ENCODE data around the gene OVAAL.
A peak's percentile ranks its signal among the peaks of the same experiment; 100 is the strongest.
"Not testable (repeated sequence)": the region's sequence is repeated elsewhere in the genome, so short reads cannot be mapped to it uniquely, and the experiment has no call there.

OVAAL gene

GRCh38 chr1:180551997-180552396 is 6.8 kb upstream of the OVAAL start:
- Mint-ChIP-seq H3K4me1 (no peaks in the 10 kb centered on the region), H3K4me3 (no peak overlapping the region), H3K9me3 (no peaks in the 10 kb centered on the region), H3K27ac (no peak overlapping the region), H3K27me3 (peaks cover 1% of the 10 kb centered on the region), H3K36me3 (ENCODE audit: low read depth) (no peaks in the 10 kb centered on the region)
- ATAC-seq (no peak), DNase-seq (no peak)

GRCh38 chr1:180553046-180553445 is 5.7 kb upstream of the OVAAL start:
- not testable (repeated sequence) for H3K27me3 Mint-ChIP-seq, ATAC-seq

DNA sequence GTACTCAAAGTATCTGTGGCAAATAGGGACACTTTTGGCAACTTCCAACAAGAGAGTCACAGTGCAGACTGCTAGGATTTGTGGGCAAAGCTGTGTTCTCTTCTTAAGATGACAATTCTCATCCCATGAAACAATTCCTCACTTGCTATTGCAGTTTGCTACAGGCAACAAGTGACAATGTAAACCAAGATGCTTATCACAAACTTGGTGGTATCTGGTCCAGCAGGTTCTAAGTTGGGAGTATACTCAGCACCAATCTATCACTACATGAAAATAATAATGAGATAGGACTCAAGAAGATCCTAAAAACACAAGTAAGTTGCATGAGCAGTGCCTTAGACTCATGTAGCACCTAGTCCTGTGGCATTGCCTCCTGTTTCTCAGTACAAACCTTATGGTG is 3.4 kb upstream of the OVAAL start:
- Mint-ChIP-seq H3K4me1 (no peaks in the 10 kb centered on the region), H3K27me3 (peaks cover 4% of the 10 kb centered on the region), H3K4me3 (no peak overlapping the region), H3K9me3 (peaks cover 5% of the 10 kb centered on the region), H3K27ac (no peak overlapping the region), H3K36me3 (ENCODE audit: low read depth) (no peaks in the 10 kb centered on the region)
- ATAC-seq (no peak), DNase-seq (no peak)

More at GRCh38 chr1:180553046-180553445, 5.7 kb upstream of the OVAAL start:
- H3K36me3 Mint-ChIP-seq (ENCODE audit: low read depth); DNase-seq; H3K27ac Mint-ChIP-seq; H3K4me1 Mint-ChIP-seq; H3K4me3 Mint-ChIP-seq; H3K9me3 Mint-ChIP-seq: not testable (repeated sequence)

DNA sequence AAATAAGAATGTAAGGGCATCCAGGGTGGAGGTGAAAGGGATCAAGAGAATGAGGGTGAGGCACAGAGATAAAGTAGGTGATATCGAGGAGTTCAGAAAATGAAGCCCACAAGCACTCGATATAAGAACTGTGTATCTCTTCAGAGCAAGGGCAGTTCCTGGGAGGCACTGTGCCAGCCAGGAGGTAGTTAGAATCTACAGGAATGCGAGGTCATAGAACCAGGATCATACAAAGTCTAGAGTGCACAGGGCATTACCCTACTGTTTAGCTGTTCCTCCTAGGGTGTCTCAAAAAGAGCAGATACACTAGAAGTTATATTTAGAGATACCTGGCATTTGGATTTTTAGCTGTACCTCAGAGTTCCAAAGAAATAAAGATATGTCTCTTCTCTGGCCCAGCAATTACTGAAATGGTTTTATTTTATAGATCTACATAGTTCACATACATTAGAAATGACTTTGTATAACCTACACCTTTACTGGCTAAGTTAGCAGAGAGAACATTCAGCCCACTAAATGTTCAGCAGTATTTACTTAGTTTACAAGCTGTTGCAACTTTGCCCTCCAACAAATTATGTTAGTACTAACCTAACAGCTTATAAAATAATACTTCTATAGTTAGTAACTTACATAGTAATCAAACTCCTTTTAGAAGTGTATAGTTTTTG is 1.6 kb downstream of the OVAAL start:
- Mint-ChIP-seq H3K36me3 (ENCODE audit: low read depth) (no peaks in the 10 kb centered on the region), H3K4me1 (no peaks in the 10 kb centered on the region), H3K27me3 (peaks cover 11% of the 10 kb centered on the region), H3K4me3 (no peak overlapping the region), H3K9me3 (peaks cover 5% of the 10 kb centered on the region), H3K27ac (no peak overlapping the region)
- DNase-seq (no peak), ATAC-seq (no peak)

- peaks cover 11% of the 10 kb centered on the region for H3K27me3 Mint-ChIP-seq
- no peak for DNase-seq
- H3K4me1 Mint-ChIP-seq: no peaks in the 10 kb centered on the region
- H3K36me3 Mint-ChIP-seq (ENCODE audit: low read depth): no peaks in the 10 kb centered on the region
- ATAC-seq: no peak
- peaks cover 5% of the 10 kb centered on the region for H3K9me3 Mint-ChIP-seq
- H3K4me3 Mint-ChIP-seq: no peak overlapping the region
- H3K27ac Mint-ChIP-seq: no peak overlapping the region
Measured at GRCh38 chr1:180560868-180561600, 2.3 kb downstream of the OVAAL start.

DNA sequence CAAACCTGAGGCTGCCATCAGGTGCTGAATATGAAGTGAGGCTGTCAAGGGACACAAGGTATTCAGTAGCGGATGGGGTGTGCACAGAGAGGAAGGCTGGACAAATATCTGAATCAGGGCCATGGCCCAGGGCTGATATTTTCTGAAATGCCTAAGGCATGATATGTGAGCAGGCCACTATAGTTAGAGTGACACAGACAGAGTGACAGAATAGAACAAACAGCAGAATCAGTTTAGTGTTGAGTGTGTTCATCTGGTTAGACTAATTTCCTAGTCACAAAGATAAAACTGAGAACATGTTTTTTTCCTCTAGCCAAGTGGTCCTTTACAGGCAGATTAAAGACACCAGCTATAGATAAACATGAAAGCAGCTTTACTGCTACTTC is 3.9 kb downstream of the OVAAL start:
- no peak overlapping the region for H3K4me3 Mint-ChIP-seq
- no peaks in the 10 kb centered on the region for H3K4me1 Mint-ChIP-seq
- ATAC-seq: no peak
- no peak overlapping the region for H3K27ac Mint-ChIP-seq
- H3K9me3 Mint-ChIP-seq: peaks cover 5% of the 10 kb centered on the region
- H3K27me3 Mint-ChIP-seq: peaks cover 12% of the 10 kb centered on the region
- H3K36me3 Mint-ChIP-seq (ENCODE audit: low read depth): no peaks in the 10 kb centered on the region
- DNase-seq: no peak

DNA sequence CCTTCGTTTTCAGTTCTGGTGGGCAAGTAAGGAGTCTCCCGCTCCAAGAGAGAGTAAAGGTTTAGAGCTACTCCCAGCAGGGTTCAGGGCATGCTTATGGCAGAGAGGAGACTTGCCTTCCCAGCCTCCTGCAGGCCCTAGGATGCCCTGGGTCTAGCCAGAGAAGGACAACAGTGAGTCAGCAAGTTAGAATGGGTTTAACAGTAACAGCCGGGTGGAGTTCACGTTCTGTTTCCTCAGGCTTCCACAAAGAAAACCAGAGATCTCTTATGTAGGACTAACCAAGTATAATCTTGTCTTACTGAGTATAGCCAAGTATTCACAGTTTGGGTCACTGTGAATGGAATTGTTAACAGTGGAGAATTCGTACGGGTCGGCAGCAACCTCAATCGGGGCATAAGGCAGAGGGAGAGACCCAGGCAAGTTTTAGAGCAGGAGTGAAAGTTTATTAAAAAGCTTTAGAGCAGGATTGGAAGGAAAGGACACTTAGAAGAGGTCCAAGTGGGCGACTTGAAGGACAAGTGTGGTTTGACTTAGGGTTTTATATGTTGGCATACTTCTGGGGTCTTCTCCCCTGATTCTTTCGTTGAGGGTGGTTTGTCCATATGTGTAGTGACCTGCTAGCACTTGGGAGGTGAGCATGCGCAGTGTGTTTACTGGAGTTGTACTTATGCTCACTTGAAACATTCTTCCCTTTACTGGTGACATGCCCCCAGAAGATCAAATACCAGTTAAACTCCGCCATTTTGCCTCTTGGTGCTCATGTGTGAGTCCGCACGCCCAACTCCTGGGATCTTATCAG is 4.5 kb downstream of the OVAAL start:
- ATAC-seq: no peak
- Mint-ChIP-seq H3K36me3 (ENCODE audit: low read depth) (no peaks in the 10 kb centered on the region), H3K4me3 (no peak overlapping the region), H3K9me3 (peaks cover 5% of the 10 kb centered on the region), H3K27me3 (peaks cover 14% of the 10 kb centered on the region), H3K27ac (no peak overlapping the region), H3K4me1 (no peaks in the 10 kb centered on the region)
- no peak for DNase-seq

DNA sequence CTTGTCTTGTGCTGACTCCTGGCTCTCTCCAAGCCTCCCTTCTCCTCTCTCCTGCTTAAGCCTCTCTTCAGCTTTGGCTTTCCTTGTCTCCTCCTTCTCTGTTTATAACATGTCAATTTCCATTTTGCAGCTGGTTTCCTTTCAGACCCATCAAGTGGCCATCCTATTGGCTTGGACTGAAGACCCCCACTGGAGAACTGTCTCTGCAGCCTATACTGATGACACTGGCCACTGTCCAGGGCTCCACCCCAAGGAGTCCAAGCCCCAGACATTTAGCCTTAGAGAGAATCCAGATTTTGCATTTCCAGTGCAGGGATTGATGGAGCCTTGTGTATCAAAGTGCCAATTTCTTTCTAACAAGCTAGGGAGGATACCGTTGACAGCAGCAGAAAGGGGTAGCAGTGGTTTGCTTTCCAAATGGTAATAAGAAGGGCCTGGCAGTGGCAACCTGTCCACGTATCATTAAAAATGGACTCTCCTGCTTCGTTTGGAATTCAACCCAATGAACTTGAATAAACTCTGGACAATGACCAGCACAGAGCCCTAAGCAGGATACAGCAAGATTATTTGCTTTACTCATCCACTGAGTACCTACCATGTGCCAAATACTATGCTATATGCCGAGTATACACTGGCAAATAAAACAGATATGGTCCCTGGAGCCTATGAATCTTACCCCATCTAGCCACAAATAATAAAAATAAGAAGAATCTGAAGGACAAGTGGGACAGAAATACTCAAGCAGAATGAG is 6.5 kb downstream of the OVAAL start:
- Mint-ChIP-seq H3K27me3 (peaks cover 14% of the 10 kb centered on the region), H3K4me1 (no peaks in the 10 kb centered on the region), H3K27ac (no peak overlapping the region), H3K36me3 (ENCODE audit: low read depth) (no peaks in the 10 kb centered on the region), H3K9me3 (no peaks in the 10 kb centered on the region), H3K4me3 (no peak overlapping the region)
- no peak for ATAC-seq
- no peak for DNase-seq

DNA sequence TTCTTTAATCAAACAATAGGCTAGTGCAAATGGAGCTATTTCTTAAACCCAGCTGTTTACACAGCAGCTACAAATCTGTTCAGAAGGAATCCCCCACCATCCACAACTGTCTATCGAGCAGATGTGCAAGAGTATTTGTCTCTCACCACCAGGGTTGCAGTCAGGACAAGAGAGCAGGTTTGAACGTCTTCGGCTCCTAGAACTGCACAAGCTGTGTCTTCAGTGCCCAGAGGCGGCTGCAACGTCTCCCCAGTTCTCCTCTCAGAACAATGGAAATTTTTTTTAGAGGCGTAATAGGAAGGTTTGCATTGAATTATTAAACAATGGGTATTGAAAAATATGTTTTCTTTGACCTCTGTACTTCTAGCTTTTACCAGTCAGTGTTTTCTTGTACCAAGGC is 7.3 kb downstream of the OVAAL start:
- Mint-ChIP-seq H3K27me3 (peaks cover 16% of the 10 kb centered on the region), H3K36me3 (ENCODE audit: low read depth) (no peaks in the 10 kb centered on the region), H3K4me3 (no peak overlapping the region), H3K27ac (no peak overlapping the region), H3K9me3 (no peaks in the 10 kb centered on the region), H3K4me1 (peaks cover 4% of the 10 kb centered on the region)
- no peak for DNase-seq
- no peak for ATAC-seq

- no peak overlapping the region for H3K27ac Mint-ChIP-seq
- no peak for DNase-seq
- no peak overlapping the region for H3K4me3 Mint-ChIP-seq
- peaks cover 9% of the 10 kb centered on the region for H3K4me1 Mint-ChIP-seq
- no peak for ATAC-seq
- H3K27me3 Mint-ChIP-seq: peaks cover 13% of the 10 kb centered on the region
- H3K36me3 Mint-ChIP-seq (ENCODE audit: low read depth): no peaks in the 10 kb centered on the region
- H3K9me3 Mint-ChIP-seq: peaks cover 1% of the 10 kb centered on the region
Measured at GRCh38 chr1:180566495-180566894, 7.7 kb downstream of the OVAAL start.

DNA sequence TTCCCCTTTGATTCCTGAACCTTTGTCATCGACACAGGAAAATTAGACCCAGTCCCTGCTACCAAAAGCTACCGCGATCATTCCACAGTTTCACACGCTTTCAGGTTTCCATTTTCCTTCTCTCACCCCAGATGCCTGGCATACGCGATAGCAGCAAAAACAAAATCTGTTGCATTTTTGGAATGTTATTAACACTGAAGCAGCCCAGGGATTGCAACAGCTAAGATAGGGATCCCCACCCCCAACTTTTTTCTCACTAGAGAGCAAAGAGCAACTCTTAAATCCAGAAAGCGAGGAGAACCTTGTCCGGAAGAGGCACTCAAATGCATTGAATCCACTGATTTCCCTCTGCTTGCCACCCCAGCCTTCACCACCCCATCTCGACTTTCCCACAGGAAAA is 8.9 kb downstream of the OVAAL start:
- Mint-ChIP-seq H3K27me3 (peaks cover 17% of the 10 kb centered on the region), H3K4me1 (peaks cover 21% of the 10 kb centered on the region), H3K9me3 (peaks cover 6% of the 10 kb centered on the region), H3K27ac (no peak overlapping the region), H3K36me3 (ENCODE audit: low read depth) (no peaks in the 10 kb centered on the region), H3K4me3 (no peak overlapping the region)
- no peak for ATAC-seq
- no peak for DNase-seq

GRCh38 chr1:180568184-180568583 is 9.4 kb downstream of the OVAAL start:
- peaks cover 26% of the 10 kb centered on the region for H3K4me1 Mint-ChIP-seq
- peaks cover 6% of the 10 kb centered on the region for H3K9me3 Mint-ChIP-seq
- peaks cover 17% of the 10 kb centered on the region for H3K27me3 Mint-ChIP-seq
- no peak for DNase-seq
- H3K36me3 Mint-ChIP-seq (ENCODE audit: low read depth): no peaks in the 10 kb centered on the region
- H3K4me3 Mint-ChIP-seq: no peak overlapping the region
- ATAC-seq: no peak
- H3K27ac Mint-ChIP-seq: no peak overlapping the region

DNA sequence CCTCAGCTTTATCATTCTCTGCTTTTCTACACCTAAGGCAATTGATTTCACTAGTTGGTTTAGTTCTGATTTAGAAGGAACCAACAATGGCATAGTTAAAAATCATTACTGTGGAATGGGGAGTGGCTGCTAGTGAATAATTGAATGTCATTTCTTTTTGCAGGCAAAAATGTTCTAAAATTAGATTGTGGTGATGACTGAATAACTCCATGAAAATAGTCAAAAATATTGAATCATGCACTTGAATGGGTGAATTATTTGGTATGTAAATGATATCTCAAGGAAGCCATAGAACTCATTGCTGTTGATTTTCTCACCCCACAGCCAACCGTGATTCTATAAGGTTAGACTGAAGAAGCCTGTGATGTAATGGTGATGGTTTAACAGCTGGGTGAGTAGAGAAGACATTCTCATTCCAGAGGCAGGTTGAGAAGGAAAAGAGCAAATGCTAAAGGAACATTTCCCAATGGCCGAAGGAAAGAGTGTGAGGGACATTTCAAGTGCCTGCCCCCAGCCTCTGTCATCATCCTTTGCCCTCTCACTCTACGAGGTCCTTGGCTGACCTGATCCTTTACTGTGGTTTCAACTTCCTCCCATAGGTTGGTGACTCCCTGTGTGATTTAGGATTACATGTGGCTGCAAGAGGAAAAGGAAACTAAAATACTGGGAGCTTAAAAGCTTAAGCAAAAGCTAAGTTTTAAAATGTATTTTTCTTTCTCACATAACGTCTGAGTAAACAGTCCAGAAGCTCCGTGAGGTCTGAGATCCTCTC is 12.5 kb downstream of the OVAAL start:
- DNase-seq: no peak
- peak overlapping the region; percentile 82 for H3K27ac Mint-ChIP-seq
- peaks cover 6% of the 10 kb centered on the region for H3K9me3 Mint-ChIP-seq
- peaks cover 27% of the 10 kb centered on the region for H3K4me1 Mint-ChIP-seq
- no peaks in the 10 kb centered on the region for H3K36me3 Mint-ChIP-seq (ENCODE audit: low read depth)
- no peak for ATAC-seq
- no peak overlapping the region for H3K4me3 Mint-ChIP-seq
- peaks cover 17% of the 10 kb centered on the region for H3K27me3 Mint-ChIP-seq
